HS-5 (cell line): ENCODE results near the gene EML1.

ENCODE experiments used
- DNase-seq: peaks from one replicate; pipeline ENCODE4 v3.0.0-alpha.2; 2012; ENCODE audit warnings: low read depth

Gene EML1

DNA sequence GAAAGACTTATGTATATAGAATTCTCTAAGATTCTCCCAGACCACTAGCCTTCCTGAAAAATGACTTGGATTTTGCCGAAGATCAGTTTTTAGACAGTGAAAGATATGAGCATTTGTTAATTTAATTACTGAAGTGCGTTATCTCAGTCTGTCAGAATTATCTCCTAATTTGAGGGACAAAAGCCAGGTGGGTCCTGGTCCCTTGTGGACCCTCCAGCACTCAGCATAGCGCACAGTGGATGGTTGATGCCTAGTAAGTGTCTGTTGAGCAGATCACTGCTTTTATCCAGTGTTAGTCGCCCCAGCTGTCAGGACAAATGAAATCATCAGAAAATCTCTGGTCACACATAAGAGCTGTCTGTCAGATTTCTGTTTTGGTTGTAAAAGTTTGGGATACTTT is 80.4 kb downstream of the EML1 start:
- no peak for DNase-seq

DNA sequence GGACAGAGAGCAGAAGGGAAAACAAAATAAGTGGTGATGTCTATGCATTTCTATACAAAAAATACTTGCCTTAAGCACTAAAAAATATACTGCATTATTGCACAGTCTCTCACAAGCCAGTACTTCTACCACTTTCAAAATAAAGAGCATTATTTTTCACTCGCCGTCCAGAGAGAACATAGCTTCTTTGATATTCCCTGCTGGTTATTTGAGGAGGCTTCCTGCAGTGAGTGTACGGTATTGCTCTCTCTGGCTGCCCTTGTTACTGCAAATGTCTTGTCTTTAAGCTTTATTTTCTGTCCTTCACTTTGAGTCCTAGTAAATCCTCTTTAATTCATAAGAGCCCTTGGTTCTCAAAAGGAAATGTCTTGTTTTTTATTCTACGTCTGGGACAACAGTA is 81.1 kb downstream of the EML1 start:
- no peak for DNase-seq

DNA sequence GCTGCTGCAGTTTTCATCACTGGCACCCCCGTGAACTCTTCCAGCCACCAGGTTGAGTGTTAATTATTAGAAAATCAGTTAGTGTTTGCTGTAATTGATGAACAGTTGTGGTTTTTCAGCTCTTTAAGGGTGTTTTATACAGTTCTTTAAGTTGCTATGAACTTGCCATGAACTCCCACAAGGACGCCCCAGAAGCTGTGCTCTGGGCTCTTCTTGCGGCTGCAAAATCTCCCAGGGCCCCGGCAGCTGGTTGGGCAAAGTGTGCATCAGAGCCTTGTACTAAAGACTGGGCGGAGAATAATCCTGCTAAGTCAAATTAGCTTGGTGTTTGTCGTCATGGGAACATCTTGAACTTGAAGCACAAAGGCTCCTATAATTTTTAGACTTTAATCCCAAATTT is 82.2 kb downstream of the EML1 start:
- DNase-seq, result no peak

DNA sequence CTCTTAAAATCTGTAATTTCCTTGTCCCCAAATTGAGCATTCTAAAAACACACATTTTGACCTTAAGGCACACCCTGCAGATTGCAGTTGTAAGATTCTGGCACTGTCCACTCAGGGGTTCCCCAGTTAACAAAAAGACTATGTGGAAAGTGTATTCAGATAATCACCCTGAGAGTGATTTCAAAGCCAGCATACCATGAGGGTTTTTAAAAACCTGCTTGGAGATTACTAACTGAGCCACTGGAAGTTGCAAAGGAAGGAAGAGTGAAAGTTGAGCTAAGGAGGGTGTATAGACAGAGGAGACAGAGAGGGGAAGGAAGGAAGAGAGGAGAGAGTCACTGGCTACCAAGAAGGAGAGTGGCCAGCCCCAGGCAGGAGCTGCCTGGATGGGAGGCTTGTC is 82.6 kb downstream of the EML1 start:
- no peak for DNase-seq

DNA sequence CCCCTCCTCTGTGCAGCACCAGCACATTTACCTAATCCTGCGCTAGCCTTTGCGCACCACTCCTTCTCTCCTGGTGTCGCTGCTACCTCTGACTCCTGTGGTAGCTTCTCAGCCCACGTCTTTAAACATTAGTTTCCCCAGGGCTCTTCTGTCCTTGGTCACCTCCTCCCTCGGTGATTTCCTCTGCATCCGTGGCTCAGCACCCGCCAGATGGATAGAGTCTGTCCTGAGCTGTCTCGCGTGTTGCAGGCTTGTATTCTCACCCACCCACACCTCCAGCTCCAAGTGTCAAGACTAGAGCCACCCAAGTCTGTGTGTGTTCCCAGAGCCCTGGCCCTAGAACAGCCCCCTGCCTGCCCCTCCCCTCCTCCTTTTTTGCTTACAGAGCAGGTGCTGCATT is 83.2 kb downstream of the EML1 start:
- DNase-seq, result no peak

DNA sequence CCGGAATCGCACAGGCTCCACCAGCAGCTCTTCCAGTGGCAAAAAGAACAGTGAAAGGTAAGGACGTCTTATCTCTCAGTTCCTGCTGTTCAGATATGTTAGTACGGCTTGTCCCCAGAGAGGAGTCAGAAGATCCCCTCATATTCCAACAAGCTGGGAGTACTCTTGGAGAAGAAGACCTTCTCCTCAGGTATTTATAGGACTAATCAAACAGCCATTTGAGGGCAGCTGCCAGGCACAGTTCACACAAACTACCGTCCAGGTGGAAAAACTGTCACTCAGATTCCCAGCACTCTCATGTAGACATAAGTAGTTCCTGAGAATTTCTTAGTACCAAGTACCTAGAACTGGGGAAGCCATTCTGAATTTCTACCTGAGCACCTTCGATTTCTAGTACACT is 85.3 kb downstream of the EML1 start:
- no peak for DNase-seq

DNA sequence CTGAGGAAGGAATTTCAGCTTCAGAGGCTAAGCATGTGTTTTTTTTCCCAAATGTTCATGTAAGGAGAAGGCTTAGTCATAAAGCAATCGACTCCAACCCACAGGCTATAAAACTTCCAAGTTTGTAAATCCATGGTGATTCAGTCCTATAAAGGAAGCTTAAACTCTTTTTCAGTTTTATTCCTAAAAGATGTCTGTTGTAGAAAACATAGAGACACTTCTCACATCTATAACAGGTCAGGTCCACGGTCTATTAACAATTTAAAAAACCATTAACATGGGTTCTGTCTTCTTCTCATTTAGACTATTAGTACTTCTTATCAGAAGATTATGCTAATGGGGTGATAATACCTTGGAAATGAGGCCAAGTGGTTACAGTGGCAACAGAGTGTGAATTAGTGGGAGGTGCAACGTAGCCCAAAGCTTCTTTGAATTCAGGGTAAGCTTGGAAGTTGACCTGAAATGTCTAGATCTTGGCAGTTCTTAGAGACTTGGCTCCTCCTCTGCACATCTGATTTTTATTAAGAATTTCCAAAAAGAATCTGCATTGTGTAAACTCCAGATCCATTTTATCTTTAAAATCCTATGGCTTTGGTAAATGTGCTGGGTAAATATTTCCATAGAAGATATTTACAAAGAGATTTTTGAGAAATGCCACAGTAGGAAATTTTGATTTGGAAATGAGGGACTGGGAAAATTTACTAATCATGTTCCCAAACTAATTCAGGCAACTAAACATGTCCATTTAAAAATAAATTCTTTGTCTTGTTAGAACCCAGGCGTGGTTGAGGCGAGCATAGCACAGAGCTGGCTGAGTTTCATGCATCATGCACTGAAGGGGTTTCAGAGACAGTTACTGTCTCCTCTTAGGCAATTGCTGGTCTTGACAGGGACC is 86.4 kb downstream of the EML1 start:
- DNase-seq, result peak; percentile 45

DNA sequence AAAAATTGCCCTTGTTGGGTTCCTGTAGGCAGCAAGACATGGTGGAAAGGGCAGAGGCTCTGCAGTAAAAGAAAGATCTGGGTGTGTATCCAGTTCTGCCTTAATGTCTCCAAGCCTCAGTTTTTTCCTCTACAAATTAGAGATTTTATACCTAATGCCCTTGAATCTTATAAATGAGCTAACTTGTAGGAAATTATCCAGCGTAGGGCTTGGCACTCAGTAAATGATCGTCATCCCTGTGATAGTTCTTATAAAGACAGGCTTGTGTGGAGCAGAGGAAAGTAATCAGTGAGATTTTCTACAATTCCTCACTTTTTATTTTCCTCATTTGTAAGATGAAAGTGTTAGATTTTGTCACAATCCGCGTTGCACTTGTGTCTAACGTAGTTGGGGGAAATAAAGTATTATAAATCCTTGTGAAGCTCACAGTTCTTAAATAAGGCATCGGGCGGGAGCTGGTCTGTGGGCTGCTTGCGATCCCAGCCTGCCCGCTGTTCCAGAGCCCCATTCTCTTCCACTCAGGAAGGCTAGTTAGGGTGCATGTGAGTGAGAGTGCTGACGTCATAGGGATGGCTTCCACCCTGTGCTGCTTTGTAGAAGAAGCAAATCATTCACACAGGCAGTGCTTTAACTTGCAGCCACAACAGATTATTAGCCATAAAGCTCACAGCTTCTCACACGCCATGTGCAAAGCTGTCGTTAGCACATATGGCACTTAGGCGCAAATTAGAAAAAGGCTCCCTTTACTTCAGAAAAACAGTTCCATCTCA is 87.6 kb downstream of the EML1 start:
- no peak for DNase-seq

DNA sequence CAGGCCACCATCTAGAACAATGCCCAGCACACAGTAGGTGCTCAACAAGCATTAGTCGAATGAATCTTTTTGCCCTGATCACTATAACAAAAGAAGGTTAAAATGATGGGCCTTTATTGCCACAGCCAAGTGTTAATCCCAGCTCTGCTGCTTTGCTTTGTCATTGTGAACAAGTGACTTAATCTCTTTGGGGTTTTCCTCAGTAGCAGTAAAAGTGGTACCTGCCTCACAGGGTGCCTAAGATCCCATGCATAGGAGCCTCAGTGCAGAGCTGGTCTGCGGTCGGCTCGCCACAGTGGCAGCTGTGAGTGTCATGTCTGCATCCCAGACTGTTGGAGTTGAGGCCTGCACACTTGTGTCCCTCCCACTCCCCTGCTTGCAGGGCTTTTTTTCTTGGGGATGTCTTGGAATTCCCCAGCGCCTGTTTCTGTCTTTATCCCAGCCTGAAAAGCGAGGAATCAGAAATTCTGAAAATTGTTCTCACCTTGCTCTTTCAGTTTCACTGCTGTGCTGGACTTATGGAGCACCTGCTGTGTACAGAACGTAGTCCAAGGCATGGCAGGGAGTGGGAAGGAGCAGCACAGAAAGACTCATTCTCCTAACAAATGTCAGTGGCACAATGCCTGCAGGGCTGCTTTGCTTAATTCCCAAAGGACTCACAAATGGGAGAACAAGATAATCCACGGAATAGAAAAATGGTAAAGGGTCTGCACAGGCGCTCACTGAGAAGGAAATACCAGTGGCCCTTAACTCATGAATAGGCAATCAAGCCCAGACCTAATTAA is 90.8 kb downstream of the EML1 start:
- no peak for DNase-seq

DNA sequence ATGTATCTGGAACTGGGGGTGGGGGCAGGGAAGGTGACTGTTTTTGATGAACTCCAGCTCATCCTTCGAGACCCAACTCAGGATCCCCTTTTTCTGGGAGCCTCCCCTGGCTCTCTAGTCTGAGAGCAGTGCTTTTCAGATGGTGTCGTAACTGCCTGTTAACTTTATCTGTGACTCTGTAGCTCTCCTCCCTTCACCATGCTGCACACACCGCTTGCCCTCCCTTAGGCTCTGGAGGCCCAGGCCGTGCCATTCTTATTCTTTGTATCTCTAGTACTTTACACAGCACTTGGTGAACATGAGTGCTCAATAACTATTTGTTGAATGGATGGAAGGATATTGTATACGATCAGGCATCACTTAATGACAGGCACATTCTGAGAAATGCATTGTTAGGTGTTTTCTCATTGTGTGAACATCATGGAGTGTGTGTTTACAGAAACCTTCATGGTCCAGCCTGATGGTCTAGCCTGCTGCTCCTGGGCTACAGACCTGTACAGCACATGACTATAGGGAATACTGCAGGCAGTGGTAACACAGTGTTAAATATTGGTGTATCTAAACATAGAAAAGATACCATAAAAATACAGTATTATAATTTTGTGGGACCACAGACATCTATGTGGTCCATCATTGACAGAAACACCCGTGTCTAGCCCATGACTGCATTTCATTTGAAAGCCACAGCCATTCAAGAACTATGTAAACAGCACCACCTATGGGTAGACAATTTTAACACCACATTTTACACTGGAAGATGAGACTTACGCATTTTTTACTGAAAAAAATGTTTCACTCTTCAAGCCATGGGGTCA is 91.8 kb downstream of the EML1 start:
- DNase-seq, result peak; percentile 32

DNA sequence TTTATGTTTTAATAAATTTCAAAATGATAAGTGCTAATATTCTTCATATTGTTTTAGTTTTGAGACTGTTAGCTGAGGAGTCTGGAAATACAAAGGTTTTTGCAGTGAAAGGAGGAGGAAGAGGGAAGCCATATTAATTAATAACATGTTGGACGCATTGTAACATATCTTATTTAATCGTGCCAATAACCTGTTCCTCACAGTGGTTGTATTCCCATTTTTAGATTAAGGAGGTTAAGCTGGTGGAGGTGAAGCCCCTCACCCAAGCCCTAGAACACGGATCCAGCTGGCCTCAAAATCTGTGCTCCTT is 92.4 kb downstream of the EML1 start:
- DNase-seq, result no peak

DNA sequence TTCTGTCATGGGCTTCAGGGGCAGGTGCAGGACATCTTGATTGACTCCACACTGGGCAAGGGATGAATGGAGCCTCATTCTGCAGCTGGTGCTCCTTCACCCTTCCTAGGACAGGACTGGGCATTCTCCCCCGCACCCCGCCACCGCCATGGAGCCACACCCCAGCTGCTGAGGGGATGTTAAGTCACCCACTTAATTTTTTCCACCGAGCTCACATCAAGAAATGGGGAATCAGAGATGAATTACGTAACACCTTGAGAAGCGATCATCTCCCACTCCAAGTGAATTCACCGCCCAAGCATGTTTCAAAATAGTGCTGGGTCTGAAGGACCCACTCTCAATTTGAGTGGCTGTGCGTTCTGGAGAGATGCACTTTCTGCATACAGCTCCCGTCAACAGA is 94.2 kb downstream of the EML1 start:
- no peak for DNase-seq

DNA sequence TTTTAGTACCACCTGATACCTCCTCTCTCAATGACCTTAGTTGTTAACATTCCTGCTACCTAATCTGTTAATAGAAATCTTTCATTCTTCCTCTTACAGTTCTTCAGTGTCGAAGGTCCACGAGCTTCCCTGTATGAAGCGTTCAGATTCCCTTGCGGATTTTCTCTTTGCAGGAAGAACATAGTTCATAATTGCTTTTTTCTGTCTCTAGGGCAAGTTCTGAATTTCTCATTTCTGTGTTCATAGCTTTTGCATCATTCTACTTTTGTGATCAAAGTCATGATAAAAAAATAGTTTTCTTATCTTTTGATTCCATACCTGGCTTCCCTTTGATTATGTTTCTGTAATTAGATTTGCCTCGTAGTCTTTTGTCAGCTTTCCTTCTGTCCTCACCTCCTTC is 94.9 kb downstream of the EML1 start:
- no peak for DNase-seq

DNA sequence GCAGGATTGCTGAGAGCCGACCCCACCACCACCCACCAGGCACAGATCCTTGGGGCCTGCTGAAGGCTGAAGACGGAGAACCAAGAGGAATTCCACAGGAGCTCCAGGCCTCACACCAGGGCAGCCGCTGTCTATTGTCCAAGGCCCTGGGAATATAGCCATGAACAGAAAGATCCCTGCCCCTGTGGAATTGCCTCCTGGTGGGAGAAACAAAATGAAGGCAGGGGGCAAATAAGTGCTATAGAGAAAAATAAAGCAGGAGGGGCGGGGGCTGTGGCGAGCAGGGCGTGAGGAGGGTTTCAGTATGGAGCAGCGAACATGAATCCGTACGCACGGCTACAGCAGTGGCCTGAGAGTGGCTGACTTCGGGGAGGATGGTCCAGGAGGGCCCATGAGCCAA is 96.1 kb downstream of the EML1 start:
- no peak for DNase-seq

DNA sequence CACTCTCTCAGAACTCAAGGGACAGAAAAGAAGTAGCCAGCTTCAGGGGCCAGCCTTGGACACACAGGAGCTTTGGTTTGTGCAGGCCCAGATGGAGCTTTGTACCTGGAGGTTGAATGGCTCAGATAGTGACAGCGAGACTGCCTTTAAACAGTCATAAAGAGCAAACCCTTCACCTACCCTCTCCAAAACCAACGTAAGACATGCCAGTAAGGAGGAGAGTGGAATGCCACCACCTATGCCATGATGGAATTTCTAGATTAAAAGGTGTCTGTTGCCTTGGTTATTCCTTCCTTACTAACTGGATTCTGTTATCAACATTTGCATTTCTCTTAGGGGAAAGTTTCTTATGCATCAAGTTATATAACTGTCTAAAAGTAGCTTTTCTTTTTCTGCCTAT is 98.1 kb downstream of the EML1 start:
- no peak for DNase-seq

DNA sequence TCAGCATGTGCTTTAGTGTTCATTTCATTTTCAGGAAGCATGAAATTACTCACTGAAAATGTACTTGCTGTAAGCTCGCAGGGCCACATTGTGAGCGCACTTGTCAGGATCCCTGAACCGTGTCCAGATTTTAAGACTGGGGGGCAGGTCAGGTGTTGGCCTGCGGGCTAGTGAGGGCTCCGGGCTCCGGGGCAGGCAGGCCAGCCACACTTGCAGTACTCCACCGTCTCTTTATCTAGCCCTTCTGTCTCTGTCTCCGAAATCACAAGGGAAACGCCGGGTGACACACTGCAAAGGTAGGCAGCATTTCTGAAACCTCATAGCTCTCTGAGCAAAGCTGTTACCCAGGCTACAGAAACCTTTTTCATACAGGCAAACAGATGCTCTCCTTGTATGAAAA is 98.7 kb downstream of the EML1 start:
- no peak for DNase-seq

DNA sequence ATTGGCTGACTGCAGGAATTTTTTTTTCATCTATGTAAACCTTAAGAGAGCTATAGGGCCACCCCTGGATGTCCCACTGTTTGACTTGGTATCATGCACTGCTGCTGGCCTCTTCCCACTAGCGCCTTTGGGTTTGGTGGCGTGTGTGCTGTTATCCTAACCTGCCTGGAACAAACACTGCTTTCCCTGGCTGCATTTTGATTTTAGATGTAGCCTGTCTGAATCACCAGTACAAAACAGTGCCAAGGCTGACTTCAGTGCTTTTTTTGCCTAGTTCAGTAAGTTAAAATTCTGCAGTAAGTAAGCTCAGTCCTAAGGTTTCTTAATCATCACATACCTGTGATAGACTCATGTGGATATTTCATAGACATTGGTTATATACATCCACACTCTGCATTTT is 99.2 kb downstream of the EML1 start:
- no peak for DNase-seq

DNA sequence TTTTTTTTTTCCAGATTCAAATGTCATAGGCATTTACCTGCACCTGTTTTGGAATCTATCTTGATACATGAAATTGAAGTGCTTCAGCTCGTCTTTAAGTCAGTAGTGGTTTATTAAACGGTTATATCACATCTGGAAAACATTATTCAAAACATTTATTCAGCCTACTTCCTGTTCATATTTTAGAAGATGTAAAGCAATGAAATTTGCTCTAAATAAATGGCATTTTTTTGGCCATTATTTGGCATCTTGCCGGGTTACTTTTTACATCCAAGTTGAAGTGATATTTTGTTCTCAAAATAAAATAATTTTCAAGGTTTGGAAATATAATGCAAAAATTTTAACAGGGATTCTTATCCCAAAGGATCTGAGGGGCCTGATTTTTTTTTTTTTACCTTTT is 103.1 kb downstream of the EML1 start:
- no peak for DNase-seq

DNA sequence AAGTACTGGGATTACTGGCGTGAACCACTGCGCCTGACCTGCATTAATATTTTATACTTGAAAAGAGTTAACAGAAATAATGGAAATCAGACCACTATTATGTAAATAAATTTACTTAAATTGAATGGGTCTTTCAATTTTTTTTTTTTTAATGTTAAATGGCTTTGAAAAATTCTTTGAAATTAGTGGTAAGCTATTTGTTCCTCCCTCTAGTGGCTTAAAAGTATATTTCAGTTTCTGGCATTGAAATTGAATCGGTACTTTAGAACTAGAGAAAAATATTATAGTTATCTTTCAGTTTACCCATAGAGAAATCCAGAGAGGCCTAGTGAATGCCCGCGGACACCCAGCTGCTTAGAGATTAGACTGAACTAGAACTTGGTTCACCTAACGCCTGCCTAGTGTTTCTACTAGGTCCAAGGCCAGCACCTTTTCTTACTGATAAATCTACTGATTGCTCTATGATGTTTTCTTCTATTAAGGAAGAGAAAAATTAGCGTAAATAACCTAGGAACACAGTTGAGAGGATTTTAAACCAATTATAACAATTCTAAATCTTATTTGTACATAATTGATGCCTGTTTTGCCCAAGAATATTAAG is 106.5 kb downstream of the EML1 start:
- DNase-seq, result no peak

DNA sequence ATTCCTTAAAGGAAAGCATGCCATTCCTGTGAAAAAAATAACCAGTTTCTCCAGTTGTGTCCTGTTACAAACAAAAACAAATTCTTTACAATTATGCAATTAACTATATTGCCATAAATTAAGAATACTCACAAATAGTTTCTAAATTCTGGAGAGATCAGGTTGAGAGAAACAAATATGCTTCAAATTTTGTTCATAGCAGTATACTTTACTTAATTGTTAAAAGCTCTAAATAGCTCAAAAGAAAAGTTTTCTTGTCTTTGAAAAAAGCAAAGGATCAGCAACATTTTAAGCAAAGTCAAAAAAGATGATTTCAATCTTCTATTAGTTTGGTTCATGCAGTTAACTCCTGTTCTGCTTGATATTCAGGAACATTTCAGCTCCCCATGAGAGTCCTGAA is 109.7 kb downstream of the EML1 start:
- no peak for DNase-seq

DNA sequence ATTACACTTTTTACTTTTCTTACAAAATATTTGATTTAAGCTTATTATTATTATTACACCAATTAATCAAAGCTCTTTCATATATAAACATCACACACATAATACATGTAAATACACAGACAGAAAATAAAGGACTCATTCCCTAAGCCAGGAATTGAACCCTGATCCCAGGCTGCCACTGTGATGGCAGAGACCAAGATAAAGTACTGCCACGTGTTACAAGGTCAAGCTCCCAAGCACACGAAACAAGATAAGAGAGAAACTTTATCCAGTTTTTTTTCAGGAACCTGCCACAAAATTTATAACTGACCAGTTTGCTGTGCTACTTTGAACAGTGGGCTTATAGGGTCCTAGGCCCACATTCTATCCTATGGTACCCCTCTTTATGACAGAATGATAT is 111.3 kb downstream of the EML1 start:
- DNase-seq, result no peak

DNA sequence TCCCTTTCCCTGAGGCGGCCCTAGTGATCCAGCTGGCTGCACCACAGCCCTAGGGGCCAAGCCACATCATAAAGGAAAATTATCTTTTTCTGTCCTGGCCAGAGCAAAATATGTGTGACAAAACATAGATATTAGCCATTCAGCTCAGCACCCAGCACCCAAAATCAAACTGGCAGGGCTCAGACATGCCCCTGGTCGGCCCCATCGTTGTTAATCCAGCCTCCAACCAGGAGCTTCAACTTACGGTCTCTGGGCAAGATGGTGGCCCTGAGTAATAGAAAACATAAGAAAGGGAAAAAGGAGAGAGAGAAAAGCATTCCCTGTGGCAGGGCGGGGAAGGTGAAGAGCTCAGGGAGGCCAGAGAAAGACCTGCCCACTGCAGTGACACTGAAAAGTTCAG is 111.9 kb downstream of the EML1 start:
- no peak for DNase-seq
